IgD-negative memory B cell (primary cell): ENCODE measurements around the gene ASCL5. TPM values are rescaled to one million over a fixed set of nuclear protein-coding genes. Genes with fewer than 3 reads are reported as not detected.

Source experiments
- H3K27ac Mint-ChIP-seq, 3 donors: one replicate each; pipeline ENCODE4 v1.8.0; 2020 to 2022; ENCODE audit warnings: mild to moderate bottlenecking in 3 of 3, mixed read lengths in 3 of 3, moderate library complexity in 1 of 3
- H3K27me3 Mint-ChIP-seq: one replicate; pipeline ENCODE4 v1.8.0; 2021; ENCODE audit warnings: mixed read lengths
- H3K36me3 Mint-ChIP-seq: one replicate; pipeline ENCODE4 v1.8.0; 2020; ENCODE audit warnings: mild to moderate bottlenecking, mixed read lengths
- H3K4me1 Mint-ChIP-seq, 3 donors: one replicate each; pipeline ENCODE4 v1.8.0; 2020 to 2022; ENCODE audit warnings: mixed read lengths in 3 of 3, mild to moderate bottlenecking in 1 of 3
- H3K4me3 Mint-ChIP-seq, 4 donors: one replicate each; pipeline ENCODE4 v1.8.0; 2020 to 2022; ENCODE audit warnings: mild to moderate bottlenecking in 4 of 4, mixed read lengths in 4 of 4, moderate library complexity in 3 of 4
- H3K9me3 Mint-ChIP-seq, 3 donors: one replicate each; pipeline ENCODE4 v1.8.0; 2020 to 2021; ENCODE audit warnings: mixed read lengths in 3 of 3, mild to moderate bottlenecking in 1 of 3
- polyA plus RNA-seq: library from polyadenylated mRNA; unstranded; fragments of 300-500 nt; fragmentation: Illumina TruSeq; gene quantifications from one replicate; pipeline ENCODE4 v1.2.3, GENCODE V29; 2021

Gene ASCL5
- not detected for polyA plus RNA-seq

DNA sequence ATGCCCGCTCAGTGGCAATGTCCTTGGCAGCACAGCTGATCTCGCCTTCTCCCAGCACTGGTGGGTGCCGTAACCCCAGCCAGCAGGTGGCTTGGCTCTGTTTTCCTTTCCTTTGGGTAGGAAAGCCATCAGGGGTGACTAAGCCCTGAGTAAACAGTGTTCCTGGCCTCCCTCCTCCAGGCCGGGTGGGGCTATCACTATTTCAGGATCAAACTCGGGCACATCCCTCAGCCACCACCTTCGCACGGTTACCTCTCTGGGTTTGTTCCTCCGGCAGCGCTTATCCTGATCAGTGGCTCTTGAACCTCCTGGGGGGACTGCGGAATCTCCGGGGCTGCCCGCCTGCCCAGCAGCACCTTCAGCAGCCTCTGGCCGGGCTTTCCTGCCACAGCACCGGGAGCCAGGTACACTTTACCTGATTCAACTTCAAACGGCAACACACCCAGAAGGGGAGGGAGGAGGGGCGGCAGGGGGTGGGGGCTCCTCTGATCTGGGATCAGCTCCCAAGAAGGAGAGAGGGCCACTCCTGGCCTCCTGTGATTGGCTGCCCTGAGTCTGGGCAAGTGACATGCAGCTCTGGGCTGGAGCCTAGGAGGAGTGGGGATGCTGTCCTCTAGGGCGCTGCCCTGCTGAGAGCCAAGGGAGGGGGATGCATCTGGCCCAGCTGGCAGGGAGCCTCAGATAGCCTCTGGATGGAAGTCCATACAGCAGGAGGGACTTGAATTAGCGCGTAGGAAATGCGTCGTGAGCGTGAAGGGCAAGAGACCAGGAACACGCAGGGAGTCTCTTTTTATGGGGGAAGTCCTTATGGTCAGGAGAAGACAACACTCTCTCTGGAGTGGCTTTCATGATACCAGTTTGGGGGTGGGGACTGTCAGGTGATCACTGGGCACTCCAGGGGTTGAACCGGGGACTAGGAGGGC is at the start of gene ASCL5:
TSS of gene ASCL5 (minus strand) at position 353 of the 923 bp plus-strand sequence. CDS start 11,812 bp downstream, outside the sequence.
- H3K27me3 Mint-ChIP-seq = peaks cover 4% of the 10 kb centered on the region
- H3K9me3 Mint-ChIP-seq = no peaks in the 10 kb centered on the region
- no peaks in the 10 kb centered on the region for H3K4me1 Mint-ChIP-seq
- H3K4me3 Mint-ChIP-seq = no peak within 1 kb of the TSS
- no peak within 1 kb of the TSS for H3K27ac Mint-ChIP-seq
- peaks cover 4% of the 10 kb centered on the region for H3K36me3 Mint-ChIP-seq

- no peak overlapping the region for H3K27ac Mint-ChIP-seq
- peaks cover 17% of the 10 kb centered on the region for H3K27me3 Mint-ChIP-seq
Observed at GRCh38 chr1:201175820-201176500, 49.0 kb upstream of the ASCL5 start.

DNA sequence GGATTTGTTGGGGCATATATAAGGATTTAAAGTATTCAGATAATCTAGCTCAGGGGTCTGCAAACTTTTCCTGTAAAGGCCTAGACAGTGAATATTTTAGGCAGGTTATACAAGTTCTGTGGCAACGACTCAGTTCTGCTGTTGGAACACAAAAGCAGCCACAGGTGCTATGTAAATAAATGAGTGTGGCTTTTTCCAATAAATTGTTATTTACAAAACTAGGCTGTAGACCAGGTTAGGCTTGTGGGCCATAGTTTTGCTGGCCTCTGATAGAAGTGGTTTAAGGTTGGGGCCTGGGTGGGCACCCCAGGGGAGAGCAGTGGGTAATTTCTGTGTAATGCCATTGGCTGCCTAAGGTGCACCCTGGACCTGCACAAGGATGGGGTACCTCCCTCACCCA is 46.8 kb upstream of the ASCL5 start:
- H3K4me3 Mint-ChIP-seq = peak overlapping the region in 1 of 4 donors; percentile 11
- H3K27me3 Mint-ChIP-seq = peaks cover 7% of the 10 kb centered on the region
- H3K9me3 Mint-ChIP-seq = peaks cover under 1 to 2% (median 2%) of the 10 kb centered on the region in 3 donors
- no peak overlapping the region for H3K27ac Mint-ChIP-seq
- H3K36me3 Mint-ChIP-seq = no peaks in the 10 kb centered on the region
- H3K4me1 Mint-ChIP-seq = peaks cover 0 to 6% (median 3%) of the 10 kb centered on the region in 3 donors

More at GRCh38 chr1:201175820-201176500, 49.0 kb upstream of the ASCL5 start:
- H3K36me3 Mint-ChIP-seq = no peaks in the 10 kb centered on the region
- H3K4me3 Mint-ChIP-seq = no peak overlapping the region
- peaks cover 2 to 7% (median 6%) of the 10 kb centered on the region in 3 donors for H3K9me3 Mint-ChIP-seq
- H3K4me1 Mint-ChIP-seq = peaks cover 0 to 3% (median 3%) of the 10 kb centered on the region in 3 donors

- Mint-ChIP-seq H3K36me3 (no peaks in the 10 kb centered on the region), H3K4me3 (peak overlapping the region in 3 of 4 donors; percentile 11 to 53 (median 16)), H3K9me3 (peaks cover 0 to 2% (median 0%) of the 10 kb centered on the region in 3 donors), H3K27me3 (peaks cover 7% of the 10 kb centered on the region), H3K4me1 (peaks cover 0 to 6% (median 3%) of the 10 kb centered on the region in 3 donors), H3K27ac (no peak overlapping the region)
Observed at GRCh38 chr1:201172999-201173610, 46.1 kb upstream of the ASCL5 start.

- H3K4me1 Mint-ChIP-seq = peaks cover 0 to 6% (median 3%) of the 10 kb centered on the region in 3 donors
- no peak overlapping the region for H3K27ac Mint-ChIP-seq
Observed at GRCh38 chr1:201172326-201172725, 45.3 kb upstream of the ASCL5 start.

GRCh38 chr1:201171063-201172036 is 44.4 kb upstream of the ASCL5 start:
- peaks cover 5% of the 10 kb centered on the region for H3K27me3 Mint-ChIP-seq
- H3K4me1 Mint-ChIP-seq = peaks cover 0 to 6% (median 3%) of the 10 kb centered on the region in 3 donors
- H3K36me3 Mint-ChIP-seq = peaks cover 2% of the 10 kb centered on the region
- no peaks in the 10 kb centered on the region for H3K9me3 Mint-ChIP-seq
- H3K4me3 Mint-ChIP-seq = peak overlapping the region; percentile 88 to 96 (median 92)
- H3K27ac Mint-ChIP-seq = peak overlapping the region; percentile 12 to 64 (median 61)

More at GRCh38 chr1:201172326-201172725, 45.3 kb upstream of the ASCL5 start:
- Mint-ChIP-seq H3K36me3 (no peaks in the 10 kb centered on the region), H3K4me3 (no peak overlapping the region), H3K9me3 (no peaks in the 10 kb centered on the region), H3K27me3 (peaks cover 5% of the 10 kb centered on the region)

DNA sequence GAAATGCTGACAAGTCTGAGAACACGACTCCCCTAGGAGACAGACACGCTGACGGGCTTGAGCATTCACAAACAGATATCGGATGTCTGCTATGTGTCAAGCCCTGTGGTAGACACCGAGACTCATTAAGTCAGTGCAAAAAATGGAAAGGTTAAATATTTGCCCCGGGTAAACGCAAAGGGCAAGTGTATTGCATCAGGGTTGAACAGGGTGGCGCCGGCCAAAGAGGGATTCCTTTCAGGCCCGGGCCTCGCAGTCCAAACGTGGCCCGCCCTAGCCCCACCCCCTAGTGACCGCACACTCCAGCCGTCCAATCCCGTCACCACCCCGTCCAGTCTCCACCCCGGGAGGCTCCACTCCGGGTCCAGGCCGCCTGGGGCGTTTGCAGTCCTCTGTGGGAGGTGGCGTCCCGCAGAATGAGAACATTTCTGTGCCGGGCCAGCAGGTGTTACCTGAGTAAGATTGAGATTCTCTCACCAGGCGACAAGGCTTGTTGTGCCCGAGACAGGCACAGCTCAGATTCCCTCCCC is 43.6 kb upstream of the ASCL5 start:
- Mint-ChIP-seq H3K4me1 (peaks cover 0 to 6% (median 3%) of the 10 kb centered on the region in 3 donors), H3K27ac (peak overlapping the region in 1 of 3 donors; percentile 65), H3K27me3 (peaks cover 4% of the 10 kb centered on the region), H3K9me3 (no peaks in the 10 kb centered on the region), H3K36me3 (peaks cover 2% of the 10 kb centered on the region), H3K4me3 (peak overlapping the region; percentile 88 to 96 (median 92))

DNA sequence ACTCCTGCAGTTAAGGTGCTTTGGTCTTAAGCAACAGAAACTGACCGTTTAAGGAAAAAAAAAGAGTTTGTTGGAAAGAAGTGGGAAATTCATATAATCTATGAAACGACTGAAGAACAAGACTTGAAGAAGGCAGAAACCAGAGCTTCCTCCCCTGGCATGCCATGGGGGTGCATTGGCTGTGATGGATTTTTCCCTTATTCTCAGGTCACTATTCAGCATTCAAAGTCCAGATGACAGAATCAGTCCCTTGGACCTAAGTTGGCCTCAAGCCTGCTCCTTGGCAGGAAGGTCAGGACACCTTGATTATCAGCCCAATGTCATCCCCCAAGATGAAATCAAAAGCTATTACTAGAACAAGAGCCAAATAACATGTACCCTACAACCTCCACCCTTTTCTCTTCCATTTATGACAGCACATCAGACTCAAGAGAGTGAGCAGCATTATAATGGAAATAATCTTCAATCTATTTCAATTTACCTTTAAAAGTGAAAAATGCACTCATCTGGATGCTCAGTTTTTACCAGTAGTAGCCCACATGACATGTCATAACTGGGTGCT is 43.1 kb upstream of the ASCL5 start:
- peaks cover 2% of the 10 kb centered on the region for H3K36me3 Mint-ChIP-seq
- peak overlapping the region; percentile 88 to 96 (median 92) for H3K4me3 Mint-ChIP-seq
- peaks cover 2% of the 10 kb centered on the region for H3K27me3 Mint-ChIP-seq
- peak overlapping the region in 1 of 3 donors; percentile 65 for H3K27ac Mint-ChIP-seq
- no peaks in the 10 kb centered on the region for H3K9me3 Mint-ChIP-seq
- peaks cover 0 to 6% (median 3%) of the 10 kb centered on the region in 3 donors for H3K4me1 Mint-ChIP-seq

DNA sequence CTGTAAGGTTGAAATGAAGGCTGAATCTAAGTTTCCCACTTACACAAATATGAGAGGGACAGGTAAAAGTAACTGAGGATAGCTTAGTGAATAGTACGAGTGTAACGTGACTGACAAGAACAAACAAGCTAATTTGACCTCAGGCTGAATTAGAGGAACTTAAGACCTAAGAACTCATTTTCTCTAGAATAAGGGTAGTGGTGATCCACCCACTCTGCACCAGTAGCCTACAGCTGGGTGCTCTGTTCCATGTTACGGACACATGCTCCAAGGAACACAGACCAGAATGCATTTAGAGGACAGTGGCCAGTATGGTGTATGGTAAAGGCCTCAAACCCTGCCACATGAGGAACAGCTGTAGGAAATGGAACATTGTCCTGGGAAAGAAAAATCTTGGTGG is 42.2 kb upstream of the ASCL5 start:
- Mint-ChIP-seq H3K27ac (no peak overlapping the region), H3K4me3 (peak overlapping the region in 1 of 4 donors; percentile 16), H3K27me3 (no peaks in the 10 kb centered on the region), H3K9me3 (no peaks in the 10 kb centered on the region), H3K36me3 (peaks cover 2% of the 10 kb centered on the region), H3K4me1 (peaks cover 0 to 6% (median 3%) of the 10 kb centered on the region in 3 donors)

- H3K9me3 Mint-ChIP-seq = no peaks in the 10 kb centered on the region
- H3K27ac Mint-ChIP-seq = no peak overlapping the region
- H3K4me1 Mint-ChIP-seq = peaks cover 0 to 6% (median 3%) of the 10 kb centered on the region in 3 donors
- H3K27me3 Mint-ChIP-seq = no peaks in the 10 kb centered on the region
- peaks cover 2% of the 10 kb centered on the region for H3K36me3 Mint-ChIP-seq
- H3K4me3 Mint-ChIP-seq = no peak overlapping the region
Observed at GRCh38 chr1:201167041-201167991, 40.3 kb upstream of the ASCL5 start.

- Mint-ChIP-seq H3K36me3 (peaks cover 2% of the 10 kb centered on the region), H3K27ac (no peak overlapping the region), H3K27me3 (peaks cover 2% of the 10 kb centered on the region), H3K9me3 (no peaks in the 10 kb centered on the region), H3K4me1 (peaks cover 0 to 2% (median 0%) of the 10 kb centered on the region in 3 donors), H3K4me3 (no peak overlapping the region)
Observed at GRCh38 chr1:201164645-201165044, 37.7 kb upstream of the ASCL5 start.

DNA sequence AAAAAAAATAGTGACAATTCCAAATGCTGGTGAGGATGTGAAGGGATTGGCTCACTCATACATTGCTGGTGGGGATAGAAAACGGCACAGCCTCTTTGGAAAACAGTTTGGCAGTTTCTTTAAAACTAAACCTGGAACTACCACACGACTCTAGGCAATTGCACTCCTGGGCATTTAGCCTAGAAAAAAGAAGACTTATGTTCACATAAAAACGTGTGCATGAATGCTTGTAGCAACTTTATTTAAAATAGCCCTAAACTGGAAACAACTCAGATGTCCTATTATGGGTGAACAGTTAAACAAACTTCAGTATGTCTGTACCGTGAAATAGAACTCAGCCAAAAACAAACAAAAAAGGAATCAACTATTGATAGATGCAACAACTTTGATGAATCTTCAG is 36.7 kb upstream of the ASCL5 start:
- Mint-ChIP-seq H3K36me3 (peaks cover 2% of the 10 kb centered on the region), H3K9me3 (no peaks in the 10 kb centered on the region), H3K27me3 (peaks cover 2% of the 10 kb centered on the region), H3K4me1 (peaks cover 0 to 2% (median 0%) of the 10 kb centered on the region in 3 donors), H3K27ac (no peak overlapping the region), H3K4me3 (no peak overlapping the region)
